HUES6 (cell line): ENCODE measurements around the gene DOCK11.

Experiments used
- H3K27ac ChIP-seq: 2 replicates; pipeline ENCODE4 v1.7.0; 2013; ENCODE audit warnings: low read depth, mild to moderate bottlenecking, low read length, inconsistent platforms
- H3K27me3 ChIP-seq: 2 replicates; pipeline ENCODE4 v1.6.1; 2013; ENCODE audit warnings: low read length; ENCODE audit not compliant: control insufficient read depth, insufficient read depth
- H3K36me3 ChIP-seq: 2 replicates; pipeline ENCODE4 v1.6.1; 2013; ENCODE audit warnings: low read length; ENCODE audit not compliant: control insufficient read depth, insufficient read depth
- H3K4me1 ChIP-seq: 2 replicates; pipeline ENCODE4 v1.6.1; 2013; ENCODE audit warnings: low read length; ENCODE audit not compliant: control insufficient read depth, insufficient read depth
- H3K4me3 ChIP-seq: 2 replicates; pipeline ENCODE4 v1.5.1; 2013; ENCODE audit warnings: low read depth, low read length
- H3K9ac ChIP-seq: one replicate; pipeline ENCODE4 v1.6.1; 2013; ENCODE audit warnings: mild to moderate bottlenecking, low read length
- H3K9me3 ChIP-seq: 2 replicates; pipeline ENCODE4 v1.6.1; 2013; ENCODE audit warnings: low read depth, low read length; ENCODE audit not compliant: control insufficient read depth, insufficient read depth

DOCK11 gene

DNA sequence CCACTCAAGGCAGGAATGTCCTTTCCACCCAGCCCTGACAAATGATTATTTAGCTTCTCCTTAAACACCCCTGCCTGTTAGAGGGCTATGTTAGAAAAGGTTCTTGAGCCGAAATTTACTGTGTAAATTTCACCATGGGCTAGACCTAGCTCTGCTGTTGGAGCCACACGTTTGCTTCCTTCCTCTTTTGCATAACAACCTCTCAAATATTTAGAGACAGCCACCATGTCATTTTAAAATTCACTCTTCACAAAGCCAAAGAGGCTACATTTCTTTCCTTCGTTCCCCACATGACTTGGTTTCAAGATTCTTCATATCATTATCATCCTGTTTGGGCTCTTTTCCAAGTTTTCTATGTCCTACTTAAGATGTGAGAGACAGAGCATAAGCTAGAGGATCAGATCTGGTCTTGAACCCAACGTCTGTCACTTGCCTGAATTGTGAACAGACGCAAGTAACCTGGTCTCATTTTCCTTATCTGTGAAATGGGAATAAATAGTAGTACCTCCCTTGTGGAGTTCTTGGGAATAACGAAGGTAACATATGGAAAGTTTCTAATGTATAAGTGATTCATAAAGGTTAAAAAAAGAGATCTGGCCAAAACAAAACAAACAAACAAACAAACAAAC lies 6.7 kb downstream of the DOCK11 start:
- Histone ChIP-seq H3K27ac (no peak overlapping the region), H3K9ac (no peak overlapping the region), H3K4me3 (no peak overlapping the region), H3K9me3 (no peaks in the 10 kb centered on the region), H3K36me3 (no peaks in the 10 kb centered on the region), H3K27me3 (peaks cover 13% of the 10 kb centered on the region), H3K4me1 (peaks cover 37% of the 10 kb centered on the region)

DNA sequence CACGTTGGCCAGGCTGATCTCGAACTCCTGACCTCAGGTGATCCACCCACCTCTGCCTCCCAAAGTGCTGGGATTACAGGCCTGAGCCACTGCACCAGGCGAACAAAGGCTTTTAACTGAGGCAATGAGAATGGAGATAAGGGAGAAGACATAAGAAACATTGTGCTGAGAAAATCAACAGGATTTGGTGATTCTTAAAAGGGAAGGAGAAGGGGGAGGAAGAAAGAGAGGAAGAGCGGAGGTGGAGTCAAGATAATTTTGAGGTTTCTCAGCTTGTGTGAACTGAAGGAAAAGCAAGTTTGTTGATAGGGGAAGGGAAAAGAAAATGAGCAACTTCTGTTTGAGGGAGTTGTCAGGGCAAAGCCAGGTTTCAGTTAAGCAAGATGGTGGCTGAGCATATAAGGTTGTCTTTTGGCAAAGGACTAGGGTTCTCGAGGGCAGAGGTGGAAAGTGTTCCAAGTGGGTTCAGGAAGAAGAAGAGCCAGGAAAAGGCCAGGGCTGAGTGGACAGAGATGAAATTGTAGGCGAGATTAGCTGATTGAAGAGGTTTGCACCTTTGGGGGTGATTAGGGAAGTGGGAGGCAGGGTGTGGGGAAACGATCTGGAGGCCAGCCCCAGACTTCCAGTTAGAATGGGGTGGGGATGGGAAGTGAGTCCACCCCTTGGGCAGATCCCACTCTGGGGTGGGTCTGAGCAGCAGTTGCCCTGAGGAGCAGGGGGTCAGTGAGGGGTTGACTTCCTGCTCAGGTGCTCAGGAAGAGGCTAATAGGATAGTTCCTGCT lies 7.8 kb downstream of the DOCK11 start:
- H3K27ac ChIP-seq, result no peak overlapping the region
- no peak overlapping the region for H3K9ac ChIP-seq
- no peaks in the 10 kb centered on the region for H3K36me3 ChIP-seq
- peaks cover 25% of the 10 kb centered on the region for H3K4me1 ChIP-seq
- H3K9me3 ChIP-seq, result no peaks in the 10 kb centered on the region
- H3K27me3 ChIP-seq, result peaks cover 4% of the 10 kb centered on the region
- no peak overlapping the region for H3K4me3 ChIP-seq

DNA sequence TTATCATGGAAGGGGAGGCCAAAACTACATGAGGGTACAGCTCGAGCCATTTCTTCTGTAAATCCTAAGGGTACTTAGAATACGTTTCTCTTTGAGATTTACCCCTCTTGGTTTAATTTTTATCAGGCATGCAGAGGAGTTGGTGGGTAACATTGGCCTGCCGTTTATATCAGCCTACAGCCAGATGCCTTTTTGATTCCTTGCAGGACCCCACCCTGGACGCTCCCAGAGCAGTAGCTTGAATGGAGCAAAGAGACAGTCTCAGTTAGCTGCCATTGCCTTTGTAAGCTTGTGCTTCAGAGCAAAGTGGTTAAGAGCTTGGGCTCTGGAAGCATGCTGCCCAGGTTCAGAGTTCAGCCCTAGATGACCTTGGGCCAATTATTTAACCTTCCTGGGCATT lies 9.0 kb downstream of the DOCK11 start:
- Histone ChIP-seq H3K36me3 (no peaks in the 10 kb centered on the region), H3K9ac (no peak overlapping the region), H3K4me1 (peaks cover 14% of the 10 kb centered on the region), H3K27me3 (peaks cover 2% of the 10 kb centered on the region; the same call in 1 of the 2 replicates), H3K27ac (no peak overlapping the region), H3K9me3 (peaks cover 4% of the 10 kb centered on the region; the same call in 1 of the 2 replicates), H3K4me3 (no peak overlapping the region)

DNA sequence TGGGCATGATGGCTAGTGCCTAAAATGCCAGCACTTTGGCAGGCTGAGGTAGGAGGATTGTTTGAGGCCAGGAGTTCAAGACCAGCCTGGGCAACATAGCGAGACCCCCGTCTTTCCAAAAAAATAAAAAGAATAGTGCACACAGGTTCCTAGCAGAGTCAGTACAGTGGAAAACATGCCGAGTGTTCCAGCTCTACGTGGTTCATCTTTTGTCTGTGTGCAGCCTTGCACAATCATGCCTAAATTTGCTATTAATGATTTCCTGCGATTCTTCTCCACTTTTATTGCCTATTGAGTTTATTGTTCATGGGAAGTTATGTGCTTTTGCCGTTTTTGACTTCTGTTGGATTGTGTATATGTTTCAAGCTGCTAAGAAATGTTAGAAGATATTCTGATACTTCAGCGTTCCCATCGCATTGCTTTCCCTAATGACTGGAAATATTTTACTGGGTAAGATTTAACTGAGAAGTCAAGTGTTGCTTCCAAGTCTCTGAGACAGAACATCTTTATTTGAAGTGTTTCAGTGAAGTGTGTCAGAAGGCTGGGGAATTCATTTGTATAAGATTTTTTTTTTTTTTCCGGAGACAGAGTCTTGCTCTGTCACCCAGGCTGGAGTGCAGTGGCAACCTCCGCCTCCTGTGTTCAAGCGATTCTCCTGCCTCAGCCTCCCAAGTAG lies 11.3 kb downstream of the DOCK11 start:
- H3K36me3 ChIP-seq, result no peaks in the 10 kb centered on the region
- H3K9me3 ChIP-seq, result peaks cover 6% of the 10 kb centered on the region; the same call in 1 of the 2 replicates
- no peak overlapping the region for H3K27ac ChIP-seq
- H3K9ac ChIP-seq, result no peak overlapping the region
- no peak overlapping the region for H3K4me3 ChIP-seq
- peaks cover 2% of the 10 kb centered on the region; the same call in 1 of the 2 replicates for H3K27me3 ChIP-seq
- H3K4me1 ChIP-seq, result peaks cover 10% of the 10 kb centered on the region

DNA sequence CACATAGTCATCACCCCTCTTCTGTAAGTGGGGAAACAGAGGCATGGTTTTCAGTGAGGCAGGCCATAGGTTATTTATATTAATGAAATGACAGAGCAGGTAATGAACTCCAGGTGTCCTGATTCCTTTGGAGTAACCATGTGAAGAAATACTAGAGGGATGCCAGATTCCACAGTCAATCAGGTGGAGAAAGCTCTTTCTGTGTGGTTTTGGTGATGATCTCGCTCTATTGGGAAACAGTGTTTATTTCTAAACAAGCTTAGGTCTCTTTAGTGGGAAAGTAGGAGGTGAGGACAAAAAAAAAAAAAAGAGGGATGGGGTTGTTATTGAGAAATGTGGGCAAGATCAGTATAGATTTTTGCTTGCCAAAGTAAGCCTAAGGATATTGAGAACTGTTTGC lies 12.2 kb downstream of the DOCK11 start:
- no peak overlapping the region for H3K27ac ChIP-seq
- H3K9ac ChIP-seq, result no peak overlapping the region
- H3K27me3 ChIP-seq, result peaks cover 2% of the 10 kb centered on the region; the same call in 1 of the 2 replicates
- H3K4me1 ChIP-seq, result peaks cover 7% of the 10 kb centered on the region
- H3K4me3 ChIP-seq, result no peak overlapping the region
- H3K9me3 ChIP-seq, result peaks cover 6% of the 10 kb centered on the region; the same call in 1 of the 2 replicates
- H3K36me3 ChIP-seq, result no peaks in the 10 kb centered on the region

DNA sequence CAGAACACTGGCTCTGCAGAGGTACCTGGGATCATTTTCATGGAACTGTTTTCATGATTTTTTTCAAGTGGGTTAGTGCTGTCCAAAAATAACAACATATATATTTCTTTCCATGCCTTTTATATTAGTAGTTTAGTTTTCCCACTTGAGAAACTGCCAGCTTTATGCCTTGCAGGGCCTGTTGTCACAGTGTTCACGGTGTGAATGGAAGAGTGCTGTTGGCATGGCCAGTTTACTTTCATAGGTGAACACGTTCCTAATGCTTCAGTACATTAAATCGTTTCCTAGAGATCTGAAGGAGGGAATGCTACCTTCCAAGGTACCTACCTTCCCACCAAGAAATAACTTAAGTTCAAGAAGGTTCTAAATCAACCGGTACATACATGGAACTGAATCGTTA lies 12.6 kb downstream of the DOCK11 start:
- no peak overlapping the region for H3K27ac ChIP-seq

DNA sequence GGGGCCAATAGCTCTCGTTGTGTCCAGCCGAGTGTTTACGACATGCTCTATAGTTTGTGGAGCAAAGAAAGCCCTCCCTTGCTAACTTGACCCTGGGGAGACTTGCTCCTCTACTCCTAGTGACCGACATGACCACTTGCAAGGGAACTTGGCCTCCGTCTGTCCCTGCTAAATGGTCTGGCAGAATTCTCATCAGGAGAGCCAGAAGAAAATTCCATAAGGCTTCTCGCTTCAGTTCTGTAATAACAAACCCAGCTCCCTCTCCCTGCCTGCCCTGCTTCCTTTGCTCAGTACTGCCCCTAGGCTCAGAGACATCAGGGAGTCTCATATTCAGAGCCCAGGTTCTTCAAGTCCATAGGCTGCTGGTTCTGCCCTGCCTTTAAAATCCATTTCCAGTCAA lies 13.0 kb downstream of the DOCK11 start:
- Histone ChIP-seq H3K9ac (no peak overlapping the region), H3K4me1 (0 out of 2 replicates have a peak, but pooled peaks cover 2% of the 10 kb centered on the region), H3K27me3 (peaks cover 2% of the 10 kb centered on the region; the same call in 1 of the 2 replicates), H3K36me3 (no peaks in the 10 kb centered on the region), H3K27ac (no peak overlapping the region), H3K9me3 (peaks cover 6% of the 10 kb centered on the region; the same call in 1 of the 2 replicates), H3K4me3 (no peak overlapping the region)

More for the DNA sequence above, 12.6 kb downstream of the DOCK11 start:
- Histone ChIP-seq H3K4me3 (no peak overlapping the region), H3K4me1 (peaks cover 6% of the 10 kb centered on the region), H3K9ac (no peak overlapping the region), H3K9me3 (peaks cover 6% of the 10 kb centered on the region; the same call in 1 of the 2 replicates), H3K27me3 (peaks cover 2% of the 10 kb centered on the region; the same call in 1 of the 2 replicates), H3K36me3 (no peaks in the 10 kb centered on the region)

DNA sequence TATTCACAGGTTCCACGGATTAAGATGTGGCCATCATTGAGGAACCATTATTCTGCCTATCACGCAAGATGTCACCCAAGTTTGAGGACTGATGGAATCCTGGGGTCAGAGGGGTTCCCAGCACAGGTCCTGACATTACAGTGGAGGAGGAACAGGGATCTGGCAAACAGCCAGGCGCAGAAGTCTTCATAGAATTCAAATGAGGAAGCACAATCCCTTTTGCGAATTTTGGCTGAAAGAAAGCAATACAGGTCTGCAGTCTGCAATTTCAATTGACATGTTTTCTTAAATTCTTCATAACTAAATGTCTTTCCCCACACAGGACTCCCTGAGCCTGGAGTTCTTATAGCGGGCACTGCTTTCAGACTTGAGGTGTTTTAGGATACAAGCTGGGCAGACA lies 14.5 kb downstream of the DOCK11 start:
- H3K27me3 ChIP-seq, result peaks cover 2% of the 10 kb centered on the region; the same call in 1 of the 2 replicates
- H3K4me1 ChIP-seq, result no peaks in the 10 kb centered on the region
- peaks cover 16% of the 10 kb centered on the region for H3K9me3 ChIP-seq
- 0 out of 2 replicates have a peak, but pooled peaks cover 5% of the 10 kb centered on the region for H3K36me3 ChIP-seq
- H3K27ac ChIP-seq, result no peak overlapping the region
- no peak overlapping the region for H3K4me3 ChIP-seq
- H3K9ac ChIP-seq, result no peak overlapping the region

DNA sequence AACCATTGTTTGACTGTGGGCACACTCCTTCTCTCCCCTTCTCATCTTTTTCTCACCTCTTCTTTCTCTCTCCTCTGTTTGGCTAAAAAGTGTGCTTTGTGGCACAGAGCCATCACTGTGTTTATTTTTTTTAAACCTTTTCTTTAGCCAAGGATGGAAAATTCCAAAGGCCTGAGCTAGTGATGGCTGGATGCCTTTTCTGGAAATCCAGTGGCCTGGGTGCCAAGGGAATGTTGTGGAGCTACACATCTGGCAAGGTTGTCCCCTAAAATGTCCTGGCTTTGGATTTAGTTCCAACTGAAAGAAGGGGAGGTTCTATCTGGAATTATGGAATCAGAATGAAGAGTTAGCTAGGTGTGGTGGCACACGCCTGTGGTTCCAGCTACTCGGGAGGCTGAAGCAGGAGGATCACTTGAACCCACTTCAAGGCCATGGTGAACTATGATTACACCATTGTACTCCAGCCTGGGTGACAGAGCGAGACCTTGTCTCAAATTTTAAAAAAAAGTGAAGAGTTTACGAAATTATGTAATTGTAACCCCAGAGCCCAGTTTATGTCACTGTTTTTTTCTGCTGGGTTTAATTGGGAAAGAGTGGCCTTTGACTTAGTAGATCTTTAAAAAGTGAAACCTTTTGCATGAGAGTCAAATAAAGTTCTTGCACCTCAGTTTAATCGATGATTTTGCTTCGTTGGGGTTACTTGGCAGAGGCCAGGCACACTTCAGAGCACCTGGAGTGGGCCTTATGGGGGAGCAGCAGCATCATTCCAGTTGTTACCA lies 17.7 kb downstream of the DOCK11 start:
- H3K27me3 ChIP-seq, result no peaks in the 10 kb centered on the region
- no peak overlapping the region for H3K27ac ChIP-seq
- H3K36me3 ChIP-seq, result 0 out of 2 replicates have a peak, but pooled peaks cover 5% of the 10 kb centered on the region
- H3K4me3 ChIP-seq, result no peak overlapping the region
- H3K4me1 ChIP-seq, result no peaks in the 10 kb centered on the region
- H3K9me3 ChIP-seq, result peaks cover 16% of the 10 kb centered on the region
- no peak overlapping the region for H3K9ac ChIP-seq

DNA sequence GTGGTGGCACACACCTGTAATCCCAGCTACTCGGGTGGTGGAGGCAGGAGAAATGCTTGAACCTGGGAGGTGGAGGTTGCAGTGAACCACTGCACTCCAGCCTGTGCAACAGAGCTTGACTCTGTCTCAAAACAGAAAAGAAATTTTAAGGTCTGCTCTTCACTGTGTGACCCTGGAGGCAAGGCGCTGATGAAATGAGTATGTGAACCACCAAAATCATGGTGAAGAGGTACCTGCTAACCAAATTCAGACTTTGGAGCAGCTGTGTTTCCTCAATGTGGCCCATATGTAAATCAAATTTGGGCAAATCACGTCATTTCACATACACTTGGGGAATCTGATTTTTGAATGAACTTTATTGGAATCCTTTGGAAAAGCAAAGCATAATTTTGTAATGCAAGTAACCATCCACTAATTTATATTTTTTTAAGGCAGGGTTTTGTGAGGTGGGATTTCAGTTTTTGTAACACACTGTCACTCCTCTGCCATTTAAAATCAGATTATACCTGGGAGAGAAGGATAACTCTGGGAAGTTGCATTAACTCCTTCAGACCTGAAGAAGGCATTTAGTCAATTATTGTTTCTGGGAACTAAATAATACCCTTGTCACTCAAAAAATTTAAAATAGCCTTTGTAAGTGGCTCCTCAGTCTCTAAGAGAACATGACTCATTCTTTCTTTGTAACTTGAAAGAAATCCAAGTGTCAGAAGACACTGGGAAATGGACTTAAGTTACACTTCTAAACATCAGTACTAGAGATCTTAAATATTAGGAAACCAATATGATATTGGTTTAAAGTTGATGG lies 24.0 kb downstream of the DOCK11 start:
- Histone ChIP-seq H3K27me3 (no peaks in the 10 kb centered on the region), H3K36me3 (0 out of 2 replicates have a peak, but pooled peaks cover 4% of the 10 kb centered on the region), H3K9ac (no peak overlapping the region), H3K4me3 (no peak overlapping the region), H3K9me3 (peaks cover 5% of the 10 kb centered on the region), H3K27ac (no peak overlapping the region), H3K4me1 (no peaks in the 10 kb centered on the region; the same call in 1 of the 2 replicates)
